GM21717 (cell line): Measurements from ENCODE around the gene MSRB1.
"Not testable (repeated sequence)": the region's sequence is repeated elsewhere in the genome, so short reads cannot be mapped to it uniquely, and the experiment has no call there.

Source experiments
- ATAC-seq: cut with Tn5 transposase; IDR thresholded peaks from one replicate; pipeline ENCODE4 v1.9.1; 2021; ENCODE audit warnings: mild to moderate bottlenecking, moderate library complexity; ENCODE audit not compliant: unreplicated experiment

Gene MSRB1

GRCh38 chr16:1941162-1942046 lies 1.6 kb downstream of the MSRB1 start:
- ATAC-seq, result no peak

- no peak for ATAC-seq
These were observed 2.5 kb downstream of the MSRB1 start for GRCh38 chr16:1940273-1941161.

- not testable (repeated sequence) for ATAC-seq
These were observed 3.2 kb downstream of the MSRB1 start for GRCh38 chr16:1939833-1940232.

GRCh38 chr16:1938910-1939309 lies 4.1 kb downstream of the MSRB1 start:
- no peak for ATAC-seq

- no peak for ATAC-seq
These were observed 4.7 kb downstream of the MSRB1 start for GRCh38 chr16:1938316-1938715.

GRCh38 chr16:1936945-1937479 lies 6.0 kb downstream of the MSRB1 start:
- no peak for ATAC-seq

GRCh38 chr16:1933097-1933661 lies 9.8 kb downstream of the MSRB1 start:
- no peak for ATAC-seq

- no peak for ATAC-seq
These were observed 10.7 kb downstream of the MSRB1 start for GRCh38 chr16:1932050-1933028.

- no peak for ATAC-seq
These were observed 12.7 kb downstream of the MSRB1 start for GRCh38 chr16:1930338-1930720.

GRCh38 chr16:1929578-1930337 lies 13.2 kb downstream of the MSRB1 start:
- peak; percentile 80 for ATAC-seq

- no peak for ATAC-seq
These were observed 13.9 kb downstream of the MSRB1 start for GRCh38 chr16:1929105-1929504.

GRCh38 chr16:1926271-1926670 lies 16.7 kb downstream of the MSRB1 start:
- no peak for ATAC-seq

GRCh38 chr16:1924095-1924494 lies 18.9 kb downstream of the MSRB1 start:
- no peak for ATAC-seq

- no peak for ATAC-seq
These were observed 19.5 kb downstream of the MSRB1 start for GRCh38 chr16:1923299-1924034.

- no peak for ATAC-seq
These were observed 20.6 kb downstream of the MSRB1 start for GRCh38 chr16:1922357-1922756.

GRCh38 chr16:1920727-1921171 lies 22.2 kb downstream of the MSRB1 start:
- ATAC-seq, result no peak

GRCh38 chr16:1920122-1920521 lies 22.9 kb downstream of the MSRB1 start:
- not testable (repeated sequence) for ATAC-seq

- ATAC-seq, result no peak
These were observed 23.5 kb downstream of the MSRB1 start for GRCh38 chr16:1919327-1919998.
